Colonic mucosa (tissue), 4 donors: Measurements from ENCODE around the gene PKNOX1. TPM values are rescaled to one million over a fixed set of nuclear protein-coding genes. Genes with fewer than 3 reads are reported as not detected.

ENCODE experiments used
- DNase-seq: peaks from one replicate; pipeline ENCODE4 v3.0.0-alpha.2; 2020
- H3K27ac ChIP-seq: fragments of 200-600 bp; one replicate; pipeline ENCODE4 v1.8.0; 2021
- H3K27me3 ChIP-seq: fragments of 200-600 bp; one replicate; pipeline ENCODE4 v1.8.0; 2021
- H3K36me3 ChIP-seq: fragments of 200-600 bp; one replicate; pipeline ENCODE4 v1.8.0; 2021
- H3K4me1 ChIP-seq: fragments of 200-600 bp; one replicate; pipeline ENCODE4 v1.8.0; 2021; ENCODE audit warnings: mild to moderate bottlenecking
- H3K4me3 ChIP-seq: fragments of 200-600 bp; one replicate; pipeline ENCODE4 v1.8.0; 2021
- H3K9ac ChIP-seq, 2 donors: one replicate each; pipeline ENCODE4 v1.7.0; 2013; ENCODE audit warnings: control low read depth in 2 of 2, low read depth in 2 of 2, low read length in 2 of 2
- H3K9me3 ChIP-seq: fragments of 200-600 bp; one replicate; pipeline ENCODE4 v1.8.0; 2021
- CTCF ChIP-seq: fragments of 200-600 bp; IDR thresholded peaks from one replicate; pipeline ENCODE4 v1.8.0; 2022; ENCODE audit warnings: antibody characterized with exemption, mild to moderate bottlenecking
- intact Hi-C: fragments of 100-400 bp; cut with DNase I; formaldehyde crosslinking; loops from one replicate; pipeline ENCODE4 v1.14.1; 2022
- total RNA-seq, 2 donors: library from RNA; stranded (reverse); fragmentation: NEBNext Ultra II Directional in 1 of 2; extraction: Animal tissue kit (Norgen Biotek cat#: 25700) in 1 of 2; gene quantifications; one replicate each; pipeline ENCODE4 v1.2.1, GENCODE V29; 2021
- donor health status: healthy.
- donor health status: DM: no; HTN: no; CAD: no.
- donor health status: DM: no; HTN: no; CAD: no.

Gene PKNOX1
- total RNA-seq, 2 donors from 2014 or later: 15.4 to 16.6 TPM

GRCh38 chr21:43018519-43018918 is 44.2 kb downstream of the PKNOX1 start:
- DNase-seq: no peak
- no peaks in the 10 kb centered on the region for H3K4me1 ChIP-seq
- H3K27me3 ChIP-seq: no peaks in the 10 kb centered on the region
- H3K27ac ChIP-seq: no peak overlapping the region
- H3K36me3 ChIP-seq: no peaks in the 10 kb centered on the region
- intact Hi-C loops: no loop called here
- no peak overlapping the region for H3K9ac ChIP-seq
- TF ChIP-seq CTCF: no peak
- H3K9me3 ChIP-seq: no peaks in the 10 kb centered on the region
- H3K4me3 ChIP-seq: no peak overlapping the region

- H3K9ac ChIP-seq: no peak overlapping the region
- no peaks in the 10 kb centered on the region for H3K9me3 ChIP-seq
- no peak overlapping the region for H3K27ac ChIP-seq
- no peaks in the 10 kb centered on the region for H3K27me3 ChIP-seq
- H3K4me1 ChIP-seq: no peaks in the 10 kb centered on the region
- H3K36me3 ChIP-seq: no peaks in the 10 kb centered on the region
- H3K4me3 ChIP-seq: no peak overlapping the region
- intact Hi-C loops: no loop called here
- TF ChIP-seq CTCF: no peak
- DNase-seq: no peak
Measured at GRCh38 chr21:43020177-43020576, 45.8 kb downstream of the PKNOX1 start.

GRCh38 chr21:43020771-43021170 is 46.4 kb downstream of the PKNOX1 start:
- Histone ChIP-seq H3K27ac (no peak overlapping the region), H3K4me1 (no peaks in the 10 kb centered on the region), H3K36me3 (no peaks in the 10 kb centered on the region), H3K9ac (no peak overlapping the region), H3K9me3 (no peaks in the 10 kb centered on the region), H3K27me3 (no peaks in the 10 kb centered on the region), H3K4me3 (no peak overlapping the region)
- no peak for TF ChIP-seq CTCF
- DNase-seq: no peak
- intact Hi-C loops: no loop called here

- no peak overlapping the region for H3K4me3 ChIP-seq
- H3K36me3 ChIP-seq: no peaks in the 10 kb centered on the region
- no peak for DNase-seq
- H3K9me3 ChIP-seq: no peaks in the 10 kb centered on the region
- no peak for TF ChIP-seq CTCF
- H3K27me3 ChIP-seq: no peaks in the 10 kb centered on the region
- intact Hi-C loops: no loop called here
- H3K27ac ChIP-seq: no peak overlapping the region
- no peaks in the 10 kb centered on the region for H3K4me1 ChIP-seq
- no peak overlapping the region for H3K9ac ChIP-seq
Measured at GRCh38 chr21:43021191-43021590, 46.8 kb downstream of the PKNOX1 start.

GRCh38 chr21:43021756-43022600 is 47.6 kb downstream of the PKNOX1 start:
- Histone ChIP-seq H3K9me3 (no peaks in the 10 kb centered on the region), H3K4me3 (no peak overlapping the region), H3K4me1 (no peaks in the 10 kb centered on the region), H3K9ac (no peak overlapping the region), H3K27me3 (no peaks in the 10 kb centered on the region), H3K27ac (no peak overlapping the region), H3K36me3 (no peaks in the 10 kb centered on the region)
- intact Hi-C loops: no loop called here
- no peak for DNase-seq
- no peak for TF ChIP-seq CTCF
